GM18907 (cell line): Measurements from ENCODE around the gene DDX18.

ENCODE experiments used
- ATAC-seq: cut with Tn5 transposase; IDR thresholded peaks from one replicate; pipeline ENCODE4 v1.9.1; 2021; ENCODE audit warnings: mild to moderate bottlenecking, moderate library complexity; ENCODE audit not compliant: unreplicated experiment

Gene DDX18

DNA sequence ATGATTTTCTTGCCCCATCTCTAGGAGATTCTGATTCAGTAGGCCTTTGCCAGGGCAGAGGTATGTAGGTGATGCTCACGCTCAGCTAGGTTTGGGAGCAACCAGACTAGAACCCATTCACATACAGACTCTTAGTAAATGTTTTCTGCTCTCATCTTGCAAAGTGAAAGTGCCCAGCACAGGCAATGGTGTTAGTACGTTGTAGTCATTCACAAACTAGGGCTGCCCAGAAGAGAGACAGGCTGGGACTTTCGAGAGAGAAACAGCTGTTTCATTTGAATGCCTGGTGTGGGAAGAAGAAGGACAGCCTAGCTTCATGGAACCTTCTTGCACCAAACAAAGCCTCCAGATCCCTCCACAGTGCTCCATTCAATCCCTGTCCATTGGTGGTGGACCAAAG, 19.4 kb downstream of the DDX18 start:
- ATAC-seq, result peak; percentile 44

DNA sequence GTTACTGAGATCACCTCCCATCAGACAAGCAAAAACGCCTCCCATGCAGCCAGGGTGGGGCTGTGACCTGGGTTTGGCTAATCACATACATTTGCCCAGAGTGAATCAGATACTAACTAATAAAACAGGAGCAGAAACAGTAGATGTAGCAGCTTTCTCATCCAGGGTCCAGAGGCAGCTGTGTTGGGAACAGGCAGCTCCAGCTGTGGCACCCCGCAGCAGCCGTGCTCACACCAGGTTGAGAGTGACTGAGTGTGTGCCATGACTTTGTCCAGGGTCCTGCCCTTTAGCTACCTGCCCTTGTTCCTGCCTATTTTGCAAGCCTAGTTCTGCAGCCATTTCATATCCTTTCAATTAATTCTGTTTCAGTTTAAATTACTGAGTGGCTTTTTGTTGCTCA, 20.5 kb downstream of the DDX18 start:
- ATAC-seq, result no peak

DNA sequence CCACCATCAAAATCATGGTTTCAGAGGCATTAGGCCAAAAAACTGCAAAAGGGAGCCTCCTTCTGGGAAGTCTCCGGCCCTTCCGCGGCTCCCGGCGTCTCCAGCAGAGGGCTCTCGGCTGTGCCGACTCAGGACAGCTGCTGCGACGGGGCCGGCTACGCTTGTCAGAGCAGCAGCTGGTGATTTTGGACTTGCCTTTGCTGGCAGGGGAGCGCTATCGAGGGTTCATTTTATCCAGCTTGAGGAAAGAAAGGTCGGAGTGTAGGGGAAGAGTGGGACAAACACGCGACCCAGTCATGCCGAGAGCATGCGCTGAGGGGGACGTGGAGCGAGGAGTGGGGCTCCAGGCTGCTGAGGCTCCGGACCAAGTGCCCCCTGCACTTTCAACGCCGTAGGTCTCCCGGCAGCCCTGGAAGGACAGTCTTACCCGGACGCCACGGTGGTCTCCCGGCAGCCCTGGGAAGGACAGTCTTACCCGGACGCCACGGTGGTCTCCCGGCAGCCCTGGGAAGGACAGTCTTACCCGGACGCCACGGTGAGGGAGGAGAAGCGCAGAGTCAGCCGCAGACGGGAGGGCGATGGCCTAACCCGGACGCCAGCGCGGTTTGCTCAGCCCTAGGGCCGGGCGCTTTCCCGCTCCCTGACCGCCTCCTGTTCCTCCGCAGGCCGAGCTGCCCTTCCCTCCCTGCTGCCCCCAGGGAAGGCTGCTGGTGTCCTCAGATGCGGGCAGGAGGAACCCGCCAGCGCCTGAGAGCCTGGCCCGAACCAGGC, 21.7 kb downstream of the DDX18 start:
- ATAC-seq, result peak; percentile 95

DNA sequence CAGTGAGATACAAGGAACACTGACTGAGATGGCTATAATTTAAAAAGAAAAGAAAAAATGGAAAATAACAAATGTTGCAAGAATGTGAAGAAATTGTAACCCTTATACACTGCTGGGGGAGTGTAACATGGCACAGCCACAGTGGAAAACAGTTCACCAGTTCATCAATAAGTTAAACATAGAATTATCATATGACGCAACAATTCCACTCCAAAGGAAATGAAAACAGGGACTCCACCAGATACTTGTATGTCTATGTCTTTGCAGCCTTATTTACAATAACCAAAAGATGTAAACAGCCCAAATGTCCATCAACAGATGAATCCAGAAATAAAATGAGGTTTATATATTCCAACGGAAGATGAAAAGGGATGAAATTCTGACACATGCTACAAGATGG, 30.8 kb downstream of the DDX18 start:
- no peak for ATAC-seq

DNA sequence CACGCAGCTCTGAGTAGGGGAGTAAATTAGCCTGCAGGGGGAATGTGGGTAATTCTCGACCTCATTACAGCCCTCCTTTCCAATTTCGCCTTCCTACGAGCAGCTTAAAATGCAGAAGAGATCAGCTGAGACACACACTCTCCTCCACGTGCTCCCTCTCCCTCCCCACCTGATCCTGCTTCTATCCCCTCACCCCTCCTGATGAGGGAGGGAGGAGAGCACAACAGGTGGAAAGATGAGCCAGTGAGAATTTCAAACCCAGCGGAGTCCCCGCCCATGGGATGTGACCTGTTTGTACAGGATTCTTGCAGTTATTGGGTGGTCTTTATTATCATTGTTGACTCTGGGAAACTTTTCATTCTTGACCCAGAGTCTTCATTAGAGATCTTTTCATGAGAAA, 35.5 kb downstream of the DDX18 start:
- ATAC-seq, result no peak

DNA sequence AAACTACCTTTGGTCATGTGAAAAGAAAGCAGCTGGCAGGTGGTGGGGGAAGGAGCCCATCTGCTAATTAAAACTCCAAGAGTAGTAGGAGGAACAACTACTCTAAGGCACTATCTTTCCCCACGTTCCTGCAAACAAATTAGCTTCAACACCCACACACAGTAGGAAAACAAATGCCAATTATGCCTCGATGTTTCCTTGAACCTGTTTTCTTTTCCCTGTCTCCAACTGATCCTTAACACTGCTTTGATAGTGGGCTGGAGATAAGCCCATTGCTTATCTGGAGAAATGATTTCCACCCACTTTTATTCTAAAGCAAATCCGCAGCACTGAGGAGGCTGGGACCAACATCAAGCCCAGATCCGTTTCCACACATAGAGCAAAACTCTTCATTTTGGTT, 36.0 kb downstream of the DDX18 start:
- ATAC-seq, result no peak

DNA sequence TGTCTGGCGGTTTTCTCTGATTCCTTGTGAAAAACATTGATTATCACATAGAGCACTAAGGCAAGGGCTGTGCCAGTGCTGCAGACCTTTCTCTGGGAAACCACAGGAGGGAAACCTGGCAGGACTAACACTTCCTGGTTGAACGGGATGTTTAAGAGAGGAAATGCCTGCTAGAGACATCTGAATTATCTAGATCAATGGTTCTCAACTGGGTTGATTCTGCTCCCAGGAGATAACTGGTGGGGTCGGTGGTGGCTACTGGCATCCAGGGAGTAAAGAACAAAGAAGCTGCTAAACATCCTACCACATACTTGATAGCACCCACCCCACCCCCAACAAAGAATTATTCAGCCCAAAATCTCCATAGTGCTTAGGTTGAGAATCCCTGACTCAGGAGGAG, 37.5 kb downstream of the DDX18 start:
- ATAC-seq, result no peak

DNA sequence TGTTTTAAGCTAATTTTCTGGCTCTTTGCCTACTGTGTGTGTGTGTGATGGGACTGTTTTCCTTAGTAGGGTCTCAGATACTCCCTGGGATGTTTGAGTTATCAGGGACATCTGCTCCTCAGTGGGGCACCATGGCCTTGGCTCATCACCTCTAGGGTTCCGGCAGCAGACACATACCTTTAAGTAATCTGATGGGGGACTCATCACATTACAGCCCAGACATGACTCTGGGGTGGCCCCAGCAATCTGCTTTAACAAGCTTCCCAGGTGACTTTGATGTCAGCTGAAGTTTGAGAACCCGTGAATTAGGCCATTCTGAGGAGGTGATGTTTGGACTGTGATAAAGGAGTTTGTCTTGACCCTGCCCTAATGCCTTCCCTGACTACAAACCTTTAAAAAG, 38.8 kb downstream of the DDX18 start:
- ATAC-seq, result no peak

DNA sequence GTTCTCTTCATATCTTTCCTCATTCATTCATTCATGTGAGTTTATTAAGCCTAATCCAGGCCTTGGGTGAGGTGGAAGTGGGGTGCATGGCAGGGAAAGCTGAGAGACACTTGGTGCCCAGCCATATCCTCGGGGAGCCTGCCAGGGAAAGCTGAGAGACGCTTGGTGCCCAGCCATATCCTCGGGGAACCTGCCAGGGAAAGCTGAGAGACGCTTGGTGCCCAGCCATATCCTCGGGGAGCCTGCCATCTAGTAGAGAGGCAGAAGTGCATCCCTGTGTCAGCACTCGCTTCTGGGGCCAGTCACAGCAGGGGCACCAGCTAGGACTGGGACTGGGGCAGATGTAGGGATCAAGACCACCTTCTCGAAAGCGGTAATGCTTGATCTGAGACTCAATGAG, 39.4 kb downstream of the DDX18 start:
- ATAC-seq, result no peak

DNA sequence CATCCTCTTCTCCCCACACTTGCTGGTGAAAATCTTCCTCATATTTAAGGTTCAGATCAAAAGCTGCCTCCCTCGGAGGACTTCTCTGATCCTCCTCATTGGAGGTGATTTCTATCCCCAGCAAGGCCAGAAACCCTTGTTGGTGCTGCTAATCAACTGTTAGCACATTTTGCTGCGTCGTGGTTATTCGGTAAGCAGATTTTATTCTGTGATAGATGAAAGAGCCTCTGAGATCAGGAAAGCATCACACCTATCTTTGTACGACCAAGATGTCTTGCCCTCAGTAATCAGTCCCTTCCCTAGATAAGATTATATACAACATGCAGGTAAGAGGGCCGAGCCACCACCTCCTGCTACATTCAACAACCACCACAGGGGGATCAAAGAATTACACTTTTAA, 40.1 kb downstream of the DDX18 start:
- ATAC-seq, result no peak

DNA sequence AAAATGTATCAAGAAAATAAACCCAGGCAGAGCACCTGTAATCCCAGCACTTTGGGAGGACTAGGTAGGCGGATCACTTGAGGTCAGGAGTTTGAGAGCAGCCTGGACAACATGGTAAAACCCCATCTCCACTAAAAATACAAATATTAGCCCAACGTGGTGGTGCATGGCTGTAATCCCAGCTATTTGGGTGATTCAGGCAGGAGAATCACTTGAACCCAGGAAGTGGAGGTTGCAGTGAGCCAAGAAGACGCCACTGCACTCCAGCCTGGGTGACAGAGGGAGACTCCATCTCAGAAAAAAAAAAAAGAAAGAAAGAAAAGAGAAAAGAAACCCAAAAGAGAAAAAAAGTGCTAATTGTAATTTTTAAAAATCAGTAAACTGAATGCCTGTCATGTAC, 41.4 kb downstream of the DDX18 start:
- no peak for ATAC-seq

DNA sequence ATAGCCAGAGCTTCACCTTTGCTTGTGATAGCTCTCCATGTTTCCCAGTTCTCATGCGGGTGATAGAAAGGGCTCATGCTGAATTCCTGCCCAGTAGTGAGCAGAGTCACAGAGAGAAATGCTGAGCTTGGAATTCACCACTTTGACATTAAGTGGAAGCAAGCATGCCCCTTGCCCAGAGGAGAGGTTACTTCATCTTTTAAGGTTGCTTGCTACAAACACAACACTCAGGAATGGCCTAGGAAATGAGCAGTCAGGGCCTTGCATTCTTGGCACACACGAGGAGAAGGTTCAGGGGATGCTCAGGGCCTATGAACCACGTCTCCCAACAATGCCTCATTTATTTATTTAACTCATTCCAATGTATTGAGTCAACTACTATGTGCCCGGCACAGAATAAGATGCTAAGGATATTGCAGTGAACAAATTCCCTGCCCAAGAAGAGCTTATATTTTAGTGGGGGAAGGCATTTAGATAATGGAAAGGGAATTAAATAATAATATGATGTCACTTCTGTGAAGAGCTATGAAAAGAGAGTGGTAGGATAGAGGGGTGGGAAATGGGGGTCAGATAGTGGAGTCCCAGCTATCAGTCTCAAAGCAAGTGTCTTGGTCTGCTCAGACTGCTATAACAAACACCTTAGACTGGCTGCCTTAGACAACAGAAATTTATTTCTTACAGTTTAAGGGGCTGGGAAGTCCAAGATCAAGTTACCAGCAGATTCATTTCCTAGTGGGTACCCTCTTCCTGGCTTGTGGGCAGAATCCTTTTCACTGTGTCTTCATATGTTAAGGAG, 42.1 kb downstream of the DDX18 start:
- no peak for ATAC-seq

DNA sequence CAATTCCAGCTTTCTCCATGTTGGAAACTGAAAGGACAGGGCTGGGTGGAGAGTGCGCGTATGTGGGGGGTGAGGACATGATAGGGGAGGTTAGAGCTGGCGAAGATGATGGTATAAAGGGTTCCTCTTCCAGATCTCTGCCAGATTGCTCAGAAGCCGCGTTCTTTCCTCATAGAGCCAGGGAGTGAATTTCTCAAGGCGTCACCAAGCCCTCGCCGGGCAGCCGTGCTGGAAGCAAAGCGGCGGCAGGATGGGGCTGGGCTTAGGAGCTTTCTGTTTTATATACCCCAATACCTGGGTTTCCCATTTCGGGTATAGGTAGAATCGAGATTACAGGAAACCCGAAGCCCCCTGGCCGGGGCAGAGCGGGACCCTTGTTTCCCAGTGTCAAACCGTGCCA, 43.8 kb downstream of the DDX18 start:
- no peak for ATAC-seq

DNA sequence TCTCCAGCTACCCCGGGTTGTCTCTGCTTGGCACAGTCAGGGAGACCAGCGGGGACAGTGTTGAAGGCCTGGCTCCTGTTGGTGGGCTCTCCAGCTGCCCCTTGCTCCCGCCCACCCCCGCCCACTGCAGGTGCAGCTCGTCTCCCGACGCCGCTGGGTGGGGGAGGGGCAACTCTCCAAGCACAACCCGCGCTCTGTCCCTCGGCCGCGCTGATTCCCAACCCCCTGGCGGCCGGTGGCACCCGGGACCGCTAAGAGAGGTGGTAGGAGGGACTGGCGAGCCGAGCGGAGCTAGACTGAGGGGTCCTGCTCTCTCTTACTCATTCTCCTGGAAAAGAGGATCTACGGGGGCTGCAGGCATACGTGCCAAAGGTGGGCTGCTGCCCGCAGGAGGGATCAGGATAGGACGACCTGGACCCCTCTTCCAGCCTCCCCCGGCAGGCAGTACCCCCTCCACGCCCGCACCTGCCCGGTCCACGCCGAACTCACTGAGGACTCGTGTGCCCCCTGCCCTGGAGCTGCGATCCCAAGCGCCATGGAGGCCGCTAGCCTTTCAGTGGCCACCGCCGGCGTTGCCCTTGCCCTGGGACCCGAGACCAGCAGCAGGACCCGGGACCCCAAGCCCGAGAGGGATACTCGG, 44.5 kb downstream of the DDX18 start:
- ATAC-seq, result no peak

DNA sequence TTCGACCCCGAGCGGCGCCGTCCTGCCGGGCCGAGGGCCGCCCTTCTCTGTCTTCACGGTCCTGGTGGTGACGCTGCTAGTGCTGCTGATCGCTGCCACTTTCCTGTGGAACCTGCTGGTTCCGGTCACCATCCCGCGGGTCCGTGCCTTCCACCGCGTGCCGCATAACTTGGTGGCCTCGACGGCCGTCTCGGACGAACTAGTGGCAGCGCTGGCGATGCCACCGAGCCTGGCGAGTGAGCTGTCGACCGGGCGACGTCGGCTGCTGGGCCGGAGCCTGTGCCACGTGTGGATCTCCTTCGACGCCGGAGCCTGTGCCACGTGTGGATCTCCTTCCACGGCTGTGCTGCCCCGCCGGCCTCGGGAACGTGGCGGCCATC, 45.0 kb downstream of the DDX18 start:
- ATAC-seq, result no peak

DNA sequence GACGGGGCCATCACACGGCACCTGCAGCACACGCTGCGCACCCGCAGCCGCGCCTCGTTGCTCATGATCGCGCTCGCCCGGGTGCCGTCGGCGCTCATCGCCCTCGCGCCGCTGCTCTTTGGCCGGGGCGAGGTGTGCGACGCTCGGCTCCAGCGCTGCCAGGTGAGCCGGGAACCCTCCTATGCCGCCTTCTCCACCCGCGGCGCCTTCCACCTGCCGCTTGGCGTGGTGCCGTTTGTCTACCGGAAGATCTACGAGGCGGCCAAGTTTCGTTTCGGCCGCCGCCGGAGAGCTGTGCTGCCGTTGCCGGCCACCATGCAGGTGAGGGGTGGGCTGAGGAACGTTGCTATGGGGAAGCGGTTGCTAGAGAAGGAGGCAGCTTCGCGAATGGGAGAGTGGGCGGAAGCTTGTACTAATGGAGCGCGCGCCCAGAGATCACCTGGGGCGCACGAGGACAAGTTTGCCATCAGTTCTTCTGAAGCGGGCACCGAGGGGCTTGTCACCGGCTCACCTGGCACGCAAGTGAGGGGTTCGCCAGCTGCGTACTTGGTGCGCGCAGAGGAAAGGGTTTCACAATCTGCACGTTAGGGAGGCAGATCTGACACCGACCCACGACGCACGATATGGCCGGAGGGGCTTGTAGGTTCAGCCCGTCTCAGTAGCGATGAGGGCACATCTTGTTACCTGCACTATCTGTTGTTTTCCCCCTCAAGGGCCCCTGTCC, 45.6 kb downstream of the DDX18 start:
- no peak for ATAC-seq

DNA sequence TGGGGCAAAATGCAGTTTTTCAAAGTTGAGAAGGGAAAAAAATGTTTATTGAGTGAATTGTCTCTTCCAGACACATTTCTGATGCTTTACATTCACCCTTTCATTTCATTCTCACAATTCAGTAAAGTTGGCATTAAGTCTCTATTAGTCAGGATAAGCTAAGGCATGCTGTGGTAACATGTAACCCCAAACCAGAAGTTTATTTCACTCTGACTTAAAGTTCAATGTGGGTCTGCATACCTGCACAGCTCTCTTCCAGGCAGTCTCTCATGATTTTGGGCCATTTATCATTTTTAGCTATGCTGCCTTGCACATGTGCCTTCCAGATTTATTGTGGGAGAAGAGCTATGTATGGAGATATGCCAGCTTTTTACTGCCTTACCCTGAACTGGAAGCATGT, 48.0 kb downstream of the DDX18 start:
- no peak for ATAC-seq

DNA sequence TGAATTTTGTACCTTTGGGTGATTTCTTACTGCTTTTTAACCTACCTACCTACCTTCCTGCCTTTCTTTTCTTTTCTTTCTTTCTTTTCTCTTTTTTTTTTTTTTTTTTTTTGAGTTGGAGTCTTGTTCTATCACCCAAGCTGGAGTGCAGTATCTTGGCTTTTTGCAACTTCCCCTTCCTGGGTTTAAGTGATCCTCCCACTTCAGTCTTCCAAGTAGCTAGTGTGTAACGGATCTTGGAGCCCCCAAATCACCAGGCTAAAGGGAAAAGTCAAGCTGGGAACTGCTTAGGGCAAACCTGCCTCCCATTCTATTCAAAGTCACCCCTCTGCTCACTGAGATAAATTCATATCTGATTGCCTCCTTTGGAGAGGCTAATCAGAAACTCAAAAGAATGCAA, 61.3 kb downstream of the DDX18 start:
- ATAC-seq, result no peak

DNA sequence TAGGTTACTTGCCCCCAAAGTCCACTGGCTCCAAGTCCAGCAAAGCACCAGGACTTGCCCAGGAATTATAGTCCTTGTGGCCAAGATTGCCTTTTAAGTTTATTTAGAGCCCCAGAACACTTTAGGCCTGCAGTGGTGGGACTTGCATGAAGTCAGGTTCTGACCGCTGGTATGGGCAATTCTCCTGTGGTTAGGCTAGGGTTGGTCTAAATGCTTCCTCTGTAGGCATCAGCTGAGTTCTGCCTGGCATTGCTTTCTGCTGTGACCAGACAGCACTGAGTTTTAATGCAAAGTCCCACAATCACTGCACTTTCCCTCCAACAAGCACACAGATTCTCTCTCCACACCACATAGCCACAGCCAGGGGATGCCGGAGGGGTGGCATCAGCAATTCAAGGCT, 64.5 kb downstream of the DDX18 start:
- ATAC-seq, result no peak
